Sigmoid colon (tissue), 7 donors: ENCODE measurements around the gene C7orf33. TPM values are rescaled to one million over a fixed set of nuclear protein-coding genes. Genes with fewer than 3 reads are reported as not detected.

Source experiments
- DNase-seq: peaks from one replicate; pipeline ENCODE4 v3.0.0-alpha.2; 2019
- H3K27ac ChIP-seq, 4 donors: fragments of 200-600 bp; sonication (generic); one replicate each; pipeline ENCODE4 v1.5.1; 2016 to 2019; ENCODE audit warnings: mild to moderate bottlenecking in 1 of 4
- H3K27me3 ChIP-seq, 3 donors: fragments of 200-600 bp; sonication (generic); one replicate each; pipeline ENCODE4 v1.5.1; 2019; ENCODE audit warnings: mild to moderate bottlenecking in 1 of 3
- H3K36me3 ChIP-seq, 4 donors: fragments of 200-600 bp; sonication (generic); one replicate each; pipeline ENCODE4 v1.5.1; 2016 to 2019
- H3K4me1 ChIP-seq, 4 donors: fragments of 200-600 bp; sonication (generic); one replicate each; pipeline ENCODE4 v1.5.1; 2017 to 2019
- H3K4me3 ChIP-seq, 4 donors: fragments of 200-600 bp; sonication (generic); one replicate each; pipeline ENCODE4 v1.5.1; 2017 to 2019; ENCODE audit warnings: mild to moderate bottlenecking in 2 of 4, moderate library complexity in 1 of 4
- H3K9me3 ChIP-seq, 4 donors: fragments of 200-600 bp in 3 of 4; sonication (generic) in 3 of 4; one replicate each; pipeline versions ENCODE4 v1.5.1 to v1.6.1; 2013 to 2019
- EP300 ChIP-seq, 4 donors: sonication (generic); formaldehyde crosslinking; IDR thresholded peaks; one replicate each; pipeline ENCODE4 v1.6.1; 2017; ENCODE audit warnings: antibody characterized with exemption in 4 of 4
- POLR2A ChIP-seq, 2 donors: fragments of 450-650 bp; IDR thresholded peaks; one replicate each; pipeline ENCODE4 v1.6.1; 2016; ENCODE audit warnings: antibody characterized with exemption in 2 of 2, mild to moderate bottlenecking in 2 of 2, moderate library complexity in 2 of 2
- POLR2AphosphoS5 ChIP-seq, 4 donors: sonication (generic); formaldehyde crosslinking; IDR thresholded peaks; one replicate each; pipeline ENCODE4 v1.6.1; 2017; ENCODE audit warnings: antibody characterized with exemption in 4 of 4
- WGBS, 2 donors: extraction: QIAGEN DNeasy Blood & Tissue Kit; methylation state at CpG; one replicate each; pipeline ENCODE4 v1.1.7; 2013; 5-methylcytosine and 5-hydroxymethylcytosine counted together
- intact Hi-C: fragments of 100-400 bp; cut with DNase I; formaldehyde crosslinking; loops from one replicate; pipeline ENCODE4 v1.15.1; 2023
- polyA plus RNA-seq, 3 donors: library from polyadenylated mRNA; stranded (reverse); fragments of 200-250 nt; gene quantifications; one replicate each; pipeline ENCODE4 v1.2.3, GENCODE V29; 2013
- total RNA-seq, 4 donors: library from RNA; depleted of rRNA; stranded (reverse); fragments of >200 nt; gene quantifications; one replicate each; pipeline ENCODE4 v1.1.0, GENCODE V29; 2016
- TF ChIP-seq, protein P1 (sequence below), 4 experiments: fragments of 450-650 bp in 3 of 4; fragments of 200-600 bp in 1 of 4; IDR thresholded peaks; one replicate each; pipeline ENCODE4 v1.5.1; 2016 to 2019; ENCODE audit warnings: antibody characterized with exemption in 4 of 4, mild to moderate bottlenecking in 3 of 4, moderate library complexity in 2 of 4
- donor health status: healthy with polysubstance abuse.
- donor health status: Bipolar disorder and iron deficiency.
- donor health status: healthy.

Gene C7orf33, protein sequence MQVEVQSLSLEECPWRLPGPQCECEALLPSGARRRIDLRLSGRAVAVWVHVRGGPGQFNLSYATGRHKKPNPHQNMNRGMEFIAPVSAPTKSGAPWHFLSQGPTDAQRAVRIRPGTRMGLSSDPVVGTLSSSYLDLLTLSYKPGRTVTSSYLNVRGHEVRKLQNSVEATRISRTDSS
- total RNA-seq (not detected), polyA plus RNA-seq (not detected)

DNA sequence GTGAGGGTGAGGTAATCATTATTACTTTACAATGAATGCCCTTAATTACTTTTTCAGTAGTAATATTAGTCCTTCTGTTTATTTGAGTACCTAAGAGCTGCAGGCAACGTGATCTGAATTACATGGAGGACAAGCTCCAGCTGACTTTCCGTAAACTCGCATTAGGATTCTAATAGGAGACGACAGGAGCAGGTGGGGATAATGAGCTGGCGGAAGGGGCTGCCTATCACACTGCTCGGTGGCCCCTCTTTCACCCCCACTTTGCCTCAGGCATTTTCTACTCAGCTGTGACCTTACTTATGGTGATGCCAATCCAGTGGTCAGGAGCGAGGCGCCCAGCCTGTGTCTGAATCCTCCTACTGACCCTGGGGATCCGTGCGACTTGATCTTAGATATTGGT lies at the start of gene C7orf33:
Gene C7orf33 (plus strand): TSS at position 296 of the 400 bp plus-strand sequence. CDS start 160 bp downstream, outside the sequence.
- no peak for DNase-seq
- intact Hi-C loops, result no loop called here
- Histone ChIP-seq H3K36me3 (no peaks in the 10 kb centered on the region), H3K9me3 (no peaks in the 10 kb centered on the region), H3K27me3 (no peaks in the 10 kb centered on the region), H3K4me3 (no peak within 1 kb of the TSS), H3K27ac (no peak within 1 kb of the TSS), H3K4me1 (no peaks in the 10 kb centered on the region)
- TF ChIP-seq POLR2A (IDR thresholded peaks at IDR 0.05) (no peak), POLR2AphosphoS5 (IDR thresholded peaks at IDR 0.05) (no peak), EP300 (IDR thresholded peaks at IDR 0.05) (no peak)
- TF ChIP-seq, protein P1, sequence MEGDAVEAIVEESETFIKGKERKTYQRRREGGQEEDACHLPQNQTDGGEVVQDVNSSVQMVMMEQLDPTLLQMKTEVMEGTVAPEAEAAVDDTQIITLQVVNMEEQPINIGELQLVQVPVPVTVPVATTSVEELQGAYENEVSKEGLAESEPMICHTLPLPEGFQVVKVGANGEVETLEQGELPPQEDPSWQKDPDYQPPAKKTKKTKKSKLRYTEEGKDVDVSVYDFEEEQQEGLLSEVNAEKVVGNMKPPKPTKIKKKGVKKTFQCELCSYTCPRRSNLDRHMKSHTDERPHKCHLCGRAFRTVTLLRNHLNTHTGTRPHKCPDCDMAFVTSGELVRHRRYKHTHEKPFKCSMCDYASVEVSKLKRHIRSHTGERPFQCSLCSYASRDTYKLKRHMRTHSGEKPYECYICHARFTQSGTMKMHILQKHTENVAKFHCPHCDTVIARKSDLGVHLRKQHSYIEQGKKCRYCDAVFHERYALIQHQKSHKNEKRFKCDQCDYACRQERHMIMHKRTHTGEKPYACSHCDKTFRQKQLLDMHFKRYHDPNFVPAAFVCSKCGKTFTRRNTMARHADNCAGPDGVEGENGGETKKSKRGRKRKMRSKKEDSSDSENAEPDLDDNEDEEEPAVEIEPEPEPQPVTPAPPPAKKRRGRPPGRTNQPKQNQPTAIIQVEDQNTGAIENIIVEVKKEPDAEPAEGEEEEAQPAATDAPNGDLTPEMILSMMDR (IDR thresholded peaks at IDR 0.05), result no peak
- 81 to 86% methylated on average over 10 of the region's 10 CpGs for WGBS, 2 donors

- peaks cover 0 to 13% (median 3%) of the 10 kb centered on the region in 4 donors for H3K4me1 ChIP-seq
- H3K9me3 ChIP-seq, result no peaks in the 10 kb centered on the region
- TF ChIP-seq, protein P1 (IDR thresholded peaks at IDR 0.05), result no peak
- TF ChIP-seq POLR2A (IDR thresholded peaks at IDR 0.05) (no peak), EP300 (IDR thresholded peaks at IDR 0.05) (no peak), POLR2AphosphoS5 (IDR thresholded peaks at IDR 0.05) (no peak)
- H3K27me3 ChIP-seq, result no peaks in the 10 kb centered on the region
- WGBS, 2 donors, result 84 to 91% methylated on average over 6 of the region's 6 CpGs
- H3K36me3 ChIP-seq, result no peaks in the 10 kb centered on the region
- H3K27ac ChIP-seq, result no peak overlapping the region
- H3K4me3 ChIP-seq, result no peak overlapping the region
- intact Hi-C loops, result no loop called here
- no peak for DNase-seq
These were observed 48.6 kb upstream of the C7orf33 start for GRCh38 chr7:148541891-148542504.

DNA sequence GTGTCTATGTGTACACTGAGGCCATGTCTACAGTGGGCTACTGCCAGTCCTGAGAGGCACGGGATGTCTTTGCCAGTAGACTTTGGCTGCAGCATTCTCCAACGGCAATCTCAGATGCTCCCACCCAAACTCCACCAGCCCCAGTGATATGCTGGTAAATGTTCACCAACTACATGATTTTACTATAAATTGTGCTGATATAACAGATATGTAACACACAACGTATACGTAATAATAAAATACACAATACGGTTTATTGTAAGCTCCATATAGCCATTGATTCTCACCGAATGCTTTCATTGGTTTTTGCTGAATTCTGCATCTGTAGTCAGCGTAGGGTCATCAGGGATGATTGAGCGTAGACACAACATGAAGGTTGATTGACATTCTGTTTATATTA lies 47.3 kb upstream of the C7orf33 start:
- no peak overlapping the region for H3K4me3 ChIP-seq
- no peaks in the 10 kb centered on the region for H3K36me3 ChIP-seq
- no peaks in the 10 kb centered on the region for H3K27me3 ChIP-seq
- no peaks in the 10 kb centered on the region for H3K9me3 ChIP-seq
- peaks cover 0 to 13% (median 3%) of the 10 kb centered on the region in 4 donors for H3K4me1 ChIP-seq
- intact Hi-C loops, result no loop called here
- 96 to 97% methylated on average over 8 of the region's 8 CpGs for WGBS, 2 donors
- H3K27ac ChIP-seq, result no peak overlapping the region
- DNase-seq, result no peak
- no peak for TF ChIP-seq POLR2AphosphoS5 (IDR thresholded peaks at IDR 0.05)
- TF ChIP-seq POLR2A (IDR thresholded peaks at IDR 0.05), result no peak
- TF ChIP-seq, protein P1 (IDR thresholded peaks at IDR 0.05), result no peak
- no peak for TF ChIP-seq EP300 (IDR thresholded peaks at IDR 0.05)

- DNase-seq, result no peak
- Histone ChIP-seq H3K27me3 (no peaks in the 10 kb centered on the region), H3K9me3 (no peaks in the 10 kb centered on the region), H3K4me3 (no peak overlapping the region), H3K27ac (no peak overlapping the region), H3K4me1 (peaks cover 0 to 7% (median 3%) of the 10 kb centered on the region in 4 donors), H3K36me3 (no peaks in the 10 kb centered on the region)
- 85 to 91% methylated on average over 6 of the region's 6 CpGs for WGBS, 2 donors
- intact Hi-C loops, result no loop called here
- TF ChIP-seq POLR2A (IDR thresholded peaks at IDR 0.05) (no peak), POLR2AphosphoS5 (IDR thresholded peaks at IDR 0.05) (no peak), EP300 (IDR thresholded peaks at IDR 0.05) (no peak)
- TF ChIP-seq, protein P1 (IDR thresholded peaks at IDR 0.05), result no peak
These were observed 45.4 kb upstream of the C7orf33 start for GRCh38 chr7:148545172-148545571.
